Measurements from ENCODE around the gene HAVCR1.

GRCh38 chr5:157076558-157076957, 17.6 kb upstream of the HAVCR1 start:
- no peak for TF ChIP-seq POLR2A (IDR thresholded peaks at IDR 0.05; ENCODE audit: low read length)
- no peak for TF ChIP-seq GATA1 (IDR thresholded peaks at IDR 0.05; ENCODE audit: low read depth, low read length)

Data from erythroblast (primary cell).